Panc1 (cell line): ENCODE data around the gene CCDC77. TPM values are rescaled to one million over a fixed set of nuclear protein-coding genes. Genes with fewer than 3 reads are reported as not detected.

Experiments
- ATAC-seq: fragments of 200-7000 bp; cut with Tn5 transposase; 2 replicates; pipeline ENCODE4 v1.9.1; 2020; ENCODE audit warnings: mild to moderate bottlenecking, moderate library complexity
- BruUV-seq: library from RNA; stranded (reverse); fragments of 400-500 nt; replicated peaks from 2 replicates; lab custom pipeline; 2021; lab: Mats Ljungman, UMichigan
- CTCF ChIA-PET: fragments of 300-600 bp; sonication (Branson Sonifier 250); formaldehyde crosslinking; loops from one replicate; lab custom pipeline; 2022; ENCODE audit warnings: antibody characterized with exemption; lab: Charles Lee
- POLR2A ChIA-PET: fragments of 300-600 bp; sonication (Branson Sonifier 250); formaldehyde crosslinking; loops from one replicate; lab custom pipeline; 2022; ENCODE audit warnings: antibody characterized with exemption; lab: Charles Lee
- DNase-seq: peaks from one replicate; pipeline ENCODE4 v3.0.0-alpha.2; 2010; ENCODE audit warnings: low read depth, low spot score
- H3K27ac ChIP-seq: 2 replicates; pipeline ENCODE4 v1.5.1; 2011; ENCODE audit warnings: mild to moderate bottlenecking, low read length, inconsistent platforms
- H3K27me3 ChIP-seq: fragments of 200-500 bp; sonication (Bioruptor generic); 2 replicates; pipeline ENCODE4 v1.6.0; 2014; ENCODE audit warnings: low read length, inconsistent platforms; ENCODE audit not compliant: control insufficient read depth, insufficient read depth
- H3K36me3 ChIP-seq: fragments of 200-500 bp; sonication (Bioruptor generic); 2 replicates; pipeline ENCODE4 v1.5.1; 2014; ENCODE audit warnings: inconsistent platforms, mild to moderate bottlenecking, low read length, moderate library complexity; ENCODE audit not compliant: control insufficient read depth, insufficient read depth
- H3K4me1 ChIP-seq: 2 replicates; pipeline ENCODE4 v1.5.1; 2011; ENCODE audit warnings: inconsistent platforms, mild to moderate bottlenecking, low read length, moderate library complexity; ENCODE audit not compliant: control insufficient read depth, insufficient read depth
- H3K4me3 ChIP-seq, 2 experiments: 2 replicates each; pipeline ENCODE4 v1.5.1; 2011 to 2012; ENCODE audit warnings: low read depth in 2 of 2, low read length in 2 of 2, mild to moderate bottlenecking in 2 of 2, inconsistent platforms in 1 of 2, moderate library complexity in 1 of 2
- H3K9me3 ChIP-seq: fragments of 200-500 bp; sonication (Bioruptor generic); 2 replicates; pipeline ENCODE4 v1.5.1; 2014; ENCODE audit warnings: low read depth, mild to moderate bottlenecking, inconsistent platforms, low read length, moderate library complexity; ENCODE audit not compliant: control insufficient read depth, insufficient read depth
- POLR2AphosphoS5 ChIP-seq: IDR thresholded peaks from 2 replicates; pipeline ENCODE4 v1.6.1; 2012; ENCODE audit warnings: mild to moderate bottlenecking, low read depth, low read length, moderate library complexity
- SIN3A ChIP-seq: IDR thresholded peaks from 2 replicates; pipeline ENCODE4 v1.6.1; 2012; ENCODE audit warnings: low read depth, mild to moderate bottlenecking, low read length, moderate library complexity, borderline replicate concordance; ENCODE audit not compliant: insufficient read depth
- TCF7L2 ChIP-seq: IDR thresholded peaks from 2 replicates; pipeline ENCODE4 v1.6.1; 2011; ENCODE audit warnings: mild to moderate bottlenecking, low read depth, low read length, inconsistent platforms
- in situ Hi-C: cut with HindIII; loops from 2 replicates; pipeline ENCODE4 v1.10.0; 2016; ENCODE audit warnings: low sequenced_read_pairs, low pct_unique_long_range_greater_than_20kb
- intact Hi-C: fragments of 100-400 bp; cut with micrococcal nuclease; formaldehyde crosslinking; loops from one replicate; pipeline ENCODE4 v1.10.0; 2022; ENCODE audit not compliant: unreplicated experiment
- total RNA-seq: library from RNA; stranded (reverse); gene quantifications from one replicate; pipeline ENCODE4 v1.2.1, GENCODE V29; 2021; ENCODE audit not compliant: unreplicated experiment
- TF ChIP-seq, protein P1 (sequence below), 2 experiments: IDR thresholded peaks; 2 replicates each; pipeline ENCODE4 v1.6.1; 2011 to 2012; ENCODE audit warnings: low read depth in 2 of 2, control low read depth in 1 of 2, low read length in 1 of 2, mild to moderate bottlenecking in 1 of 2, moderate library complexity in 1 of 2; ENCODE audit not compliant: insufficient read depth in 1 of 2
- TF ChIP-seq, protein P2 (sequence below): fragments of 450-650 bp; IDR thresholded peaks from 2 replicates; pipeline ENCODE4 v1.5.1; 2017; ENCODE audit warnings: mild to moderate bottlenecking

CCDC77 gene
- total RNA-seq, 1 experiment from 2014 or later, result 9.8 TPM

DNA sequence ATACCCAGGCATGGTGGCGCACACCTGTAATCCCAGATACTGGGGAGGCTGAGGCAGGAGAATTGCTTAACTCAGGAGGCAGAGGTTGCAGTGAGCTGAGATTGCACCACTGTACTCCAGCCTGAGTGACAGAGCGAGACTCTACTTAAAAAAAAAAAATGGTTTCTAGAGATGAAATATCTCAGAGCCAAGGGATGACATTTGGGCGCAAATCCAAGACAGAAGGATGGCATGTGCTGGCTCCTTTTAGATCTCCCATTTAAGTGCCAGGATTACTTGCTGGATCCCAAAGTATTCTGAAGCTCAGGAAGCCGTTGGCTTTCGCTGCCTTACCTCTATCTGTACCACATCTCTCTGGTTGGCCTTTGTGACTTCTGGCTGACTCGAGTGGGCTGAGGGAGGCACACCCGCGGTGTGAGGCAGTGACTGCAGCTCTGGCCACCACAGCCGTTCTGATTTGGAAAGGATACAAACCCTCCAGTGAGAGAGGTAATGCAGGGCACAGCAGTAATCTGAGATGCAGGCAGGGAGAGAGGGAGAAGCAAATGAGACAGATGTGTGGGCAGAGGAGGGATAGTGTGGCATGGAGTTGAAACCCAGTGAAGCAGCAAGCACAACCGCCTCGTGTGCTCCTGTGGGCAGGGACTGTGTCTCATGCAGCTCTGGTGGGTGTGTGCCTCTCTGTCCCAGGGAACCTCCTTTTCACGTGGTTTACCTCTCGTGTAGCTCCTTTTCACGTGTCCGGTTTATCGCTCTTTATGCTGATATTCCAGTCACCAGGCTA lies 63.2 kb downstream of the CCDC77 start:
- in situ Hi-C loops (no loop called here), intact Hi-C loops (no loop called here)
- no peak for DNase-seq
- H3K9me3 ChIP-seq, result no peaks in the 10 kb centered on the region
- ATAC-seq, result no peak
- BruUV-seq, result no TSS peak
- CTCF ChIA-PET, result interaction anchor here (1.0 kb wide), 1 partner anchor 22 kb away, joined by 3 read pairs; no protein-coding TSS in a partner anchor
- H3K36me3 ChIP-seq, result no peaks in the 10 kb centered on the region
- H3K4me3 ChIP-seq, result no peak overlapping the region
- no peaks in the 10 kb centered on the region for H3K27me3 ChIP-seq
- H3K27ac ChIP-seq, result no peak overlapping the region
- TF ChIP-seq SIN3A, result no peak
- TF ChIP-seq TCF7L2, result no peak
- no peak for TF ChIP-seq POLR2AphosphoS5
- TF ChIP-seq, protein P1, sequence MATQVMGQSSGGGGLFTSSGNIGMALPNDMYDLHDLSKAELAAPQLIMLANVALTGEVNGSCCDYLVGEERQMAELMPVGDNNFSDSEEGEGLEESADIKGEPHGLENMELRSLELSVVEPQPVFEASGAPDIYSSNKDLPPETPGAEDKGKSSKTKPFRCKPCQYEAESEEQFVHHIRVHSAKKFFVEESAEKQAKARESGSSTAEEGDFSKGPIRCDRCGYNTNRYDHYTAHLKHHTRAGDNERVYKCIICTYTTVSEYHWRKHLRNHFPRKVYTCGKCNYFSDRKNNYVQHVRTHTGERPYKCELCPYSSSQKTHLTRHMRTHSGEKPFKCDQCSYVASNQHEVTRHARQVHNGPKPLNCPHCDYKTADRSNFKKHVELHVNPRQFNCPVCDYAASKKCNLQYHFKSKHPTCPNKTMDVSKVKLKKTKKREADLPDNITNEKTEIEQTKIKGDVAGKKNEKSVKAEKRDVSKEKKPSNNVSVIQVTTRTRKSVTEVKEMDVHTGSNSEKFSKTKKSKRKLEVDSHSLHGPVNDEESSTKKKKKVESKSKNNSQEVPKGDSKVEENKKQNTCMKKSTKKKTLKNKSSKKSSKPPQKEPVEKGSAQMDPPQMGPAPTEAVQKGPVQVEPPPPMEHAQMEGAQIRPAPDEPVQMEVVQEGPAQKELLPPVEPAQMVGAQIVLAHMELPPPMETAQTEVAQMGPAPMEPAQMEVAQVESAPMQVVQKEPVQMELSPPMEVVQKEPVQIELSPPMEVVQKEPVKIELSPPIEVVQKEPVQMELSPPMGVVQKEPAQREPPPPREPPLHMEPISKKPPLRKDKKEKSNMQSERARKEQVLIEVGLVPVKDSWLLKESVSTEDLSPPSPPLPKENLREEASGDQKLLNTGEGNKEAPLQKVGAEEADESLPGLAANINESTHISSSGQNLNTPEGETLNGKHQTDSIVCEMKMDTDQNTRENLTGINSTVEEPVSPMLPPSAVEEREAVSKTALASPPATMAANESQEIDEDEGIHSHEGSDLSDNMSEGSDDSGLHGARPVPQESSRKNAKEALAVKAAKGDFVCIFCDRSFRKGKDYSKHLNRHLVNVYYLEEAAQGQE (IDR thresholded peaks at IDR 0.05; ENCODE audit: insufficient read depth in 1 of 2, low read depth in 2 of 2, low read length in 1 of 2), result no peak
- TF ChIP-seq, protein P2, sequence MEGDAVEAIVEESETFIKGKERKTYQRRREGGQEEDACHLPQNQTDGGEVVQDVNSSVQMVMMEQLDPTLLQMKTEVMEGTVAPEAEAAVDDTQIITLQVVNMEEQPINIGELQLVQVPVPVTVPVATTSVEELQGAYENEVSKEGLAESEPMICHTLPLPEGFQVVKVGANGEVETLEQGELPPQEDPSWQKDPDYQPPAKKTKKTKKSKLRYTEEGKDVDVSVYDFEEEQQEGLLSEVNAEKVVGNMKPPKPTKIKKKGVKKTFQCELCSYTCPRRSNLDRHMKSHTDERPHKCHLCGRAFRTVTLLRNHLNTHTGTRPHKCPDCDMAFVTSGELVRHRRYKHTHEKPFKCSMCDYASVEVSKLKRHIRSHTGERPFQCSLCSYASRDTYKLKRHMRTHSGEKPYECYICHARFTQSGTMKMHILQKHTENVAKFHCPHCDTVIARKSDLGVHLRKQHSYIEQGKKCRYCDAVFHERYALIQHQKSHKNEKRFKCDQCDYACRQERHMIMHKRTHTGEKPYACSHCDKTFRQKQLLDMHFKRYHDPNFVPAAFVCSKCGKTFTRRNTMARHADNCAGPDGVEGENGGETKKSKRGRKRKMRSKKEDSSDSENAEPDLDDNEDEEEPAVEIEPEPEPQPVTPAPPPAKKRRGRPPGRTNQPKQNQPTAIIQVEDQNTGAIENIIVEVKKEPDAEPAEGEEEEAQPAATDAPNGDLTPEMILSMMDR, result no peak
- peaks cover 2% of the 10 kb centered on the region; the same call in 1 of the 2 replicates for H3K4me1 ChIP-seq
- POLR2A ChIA-PET, result no interaction called here

DNA sequence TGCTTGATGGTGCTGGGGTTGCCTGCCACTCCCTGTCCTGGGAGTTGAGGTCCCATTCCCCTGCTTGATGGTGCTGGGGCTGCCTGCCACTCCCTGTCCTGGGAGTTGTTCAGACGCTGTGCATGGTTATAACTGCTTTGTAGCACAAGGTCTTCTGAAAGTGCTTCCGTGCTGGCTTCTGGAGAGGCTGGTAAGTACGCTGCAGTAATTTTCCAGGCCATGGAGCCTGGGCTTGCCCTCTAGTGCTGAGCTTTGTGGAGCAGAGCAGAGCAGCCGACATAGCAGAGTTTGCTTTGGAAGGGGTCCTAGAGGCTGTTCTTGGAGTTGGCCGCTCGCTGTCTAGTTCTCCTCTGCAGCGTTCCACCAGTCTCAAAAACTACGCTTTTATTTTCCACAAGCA lies 64.6 kb downstream of the CCDC77 start:
- ATAC-seq (no peak), DNase-seq (no peak)
- CTCF ChIA-PET, result interaction anchor here (0.6 kb wide), 1 partner anchor 18 kb away, joined by 12 read pairs; no protein-coding TSS in a partner anchor
- intact Hi-C loops, result no loop called here
- H3K27me3 ChIP-seq, result no peaks in the 10 kb centered on the region
- H3K4me3 ChIP-seq, result no peak overlapping the region
- POLR2A ChIA-PET, result no interaction called here
- H3K36me3 ChIP-seq, result no peaks in the 10 kb centered on the region
- no TSS peak for BruUV-seq
- in situ Hi-C loops, result no loop called here
- H3K4me1 ChIP-seq, result peaks cover 2% of the 10 kb centered on the region; the same call in 1 of the 2 replicates
- no peaks in the 10 kb centered on the region for H3K9me3 ChIP-seq
- TF ChIP-seq, protein P2, result no peak
- TF ChIP-seq SIN3A (no peak), POLR2AphosphoS5 (no peak), TCF7L2 (no peak)
- TF ChIP-seq, protein P1 (IDR thresholded peaks at IDR 0.05; ENCODE audit: insufficient read depth in 1 of 2, low read depth in 2 of 2, low read length in 1 of 2), result no peak
- no peak overlapping the region for H3K27ac ChIP-seq
